Right atrium auricular region (tissue), 2 donors: ENCODE data around the gene ARHGAP31. TPM values are rescaled to one million over a fixed set of nuclear protein-coding genes. Genes with fewer than 3 reads are reported as not detected.

Source experiments
- DNase-seq: peaks from one replicate; pipeline ENCODE4 v3.0.0-alpha.2; 2019; ENCODE audit warnings: low spot score
- H3K27ac ChIP-seq, 2 donors: fragments of 200-600 bp; sonication (generic); 1 replicate in 1 of 2; 2 replicates in 1 of 2; pipeline ENCODE4 v1.5.1; 2016 to 2019
- H3K27me3 ChIP-seq, 2 donors: fragments of 200-600 bp; sonication (generic); one replicate each; pipeline versions ENCODE4 v1.5.1 to v1.6.0; 2017 to 2019
- H3K36me3 ChIP-seq: fragments of 200-600 bp; sonication (generic); one replicate; pipeline ENCODE4 v1.5.1; 2016
- H3K4me1 ChIP-seq, 2 donors: fragments of 200-600 bp; sonication (generic); one replicate each; pipeline versions ENCODE4 v1.5.1 to v1.6.0; 2017 to 2019
- H3K4me3 ChIP-seq, 2 donors: fragments of 200-600 bp; sonication (generic); 1 replicate in 1 of 2; 2 replicates in 1 of 2; pipeline ENCODE4 v1.5.1; 2017 to 2019; ENCODE audit warnings: mild to moderate bottlenecking in 1 of 2, moderate library complexity in 1 of 2
- H3K9me3 ChIP-seq, 2 donors: fragments of 200-600 bp; sonication (generic); one replicate each; pipeline ENCODE4 v1.5.1; 2019
- total RNA-seq, 2 donors: library from RNA; depleted of rRNA; stranded (reverse); fragments of >200 nt; gene quantifications; one replicate each; pipeline ENCODE4 v1.1.0, GENCODE V29; 2016
- TF ChIP-seq, protein P1 (sequence below), 2 donors: fragments of 200-600 bp; sonication (generic); IDR thresholded peaks; one replicate each; pipeline ENCODE4 v1.5.1; 2019; ENCODE audit warnings: antibody characterized with exemption in 2 of 2

Gene ARHGAP31
- total RNA-seq, 2 donors from 2014 or later: 29.9 to 33.1 TPM

- Histone ChIP-seq H3K36me3 (no peaks in the 10 kb centered on the region), H3K27ac (no peak overlapping the region), H3K4me1 (peaks cover 0 to 21% of the 10 kb centered on the region in 2 donors), H3K9me3 (peaks cover 0 to 14% of the 10 kb centered on the region in 2 donors), H3K27me3 (no peaks in the 10 kb centered on the region), H3K4me3 (no peak overlapping the region)
- TF ChIP-seq, protein P1, sequence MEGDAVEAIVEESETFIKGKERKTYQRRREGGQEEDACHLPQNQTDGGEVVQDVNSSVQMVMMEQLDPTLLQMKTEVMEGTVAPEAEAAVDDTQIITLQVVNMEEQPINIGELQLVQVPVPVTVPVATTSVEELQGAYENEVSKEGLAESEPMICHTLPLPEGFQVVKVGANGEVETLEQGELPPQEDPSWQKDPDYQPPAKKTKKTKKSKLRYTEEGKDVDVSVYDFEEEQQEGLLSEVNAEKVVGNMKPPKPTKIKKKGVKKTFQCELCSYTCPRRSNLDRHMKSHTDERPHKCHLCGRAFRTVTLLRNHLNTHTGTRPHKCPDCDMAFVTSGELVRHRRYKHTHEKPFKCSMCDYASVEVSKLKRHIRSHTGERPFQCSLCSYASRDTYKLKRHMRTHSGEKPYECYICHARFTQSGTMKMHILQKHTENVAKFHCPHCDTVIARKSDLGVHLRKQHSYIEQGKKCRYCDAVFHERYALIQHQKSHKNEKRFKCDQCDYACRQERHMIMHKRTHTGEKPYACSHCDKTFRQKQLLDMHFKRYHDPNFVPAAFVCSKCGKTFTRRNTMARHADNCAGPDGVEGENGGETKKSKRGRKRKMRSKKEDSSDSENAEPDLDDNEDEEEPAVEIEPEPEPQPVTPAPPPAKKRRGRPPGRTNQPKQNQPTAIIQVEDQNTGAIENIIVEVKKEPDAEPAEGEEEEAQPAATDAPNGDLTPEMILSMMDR (IDR thresholded peaks at IDR 0.05): no peak
- DNase-seq: no peak
Observed at GRCh38 chr3:119291062-119291700, 3.0 kb upstream of the ARHGAP31 start.

GRCh38 chr3:119292666-119293065, 1.5 kb upstream of the ARHGAP31 start:
- H3K27ac ChIP-seq: peak overlapping the region in 1 of 2 donors; percentile 99
- H3K9me3 ChIP-seq: peaks cover 0 to 4% of the 10 kb centered on the region in 2 donors
- no peak for DNase-seq
- H3K36me3 ChIP-seq: no peaks in the 10 kb centered on the region
- H3K4me1 ChIP-seq: peaks cover 0 to 36% of the 10 kb centered on the region in 2 donors
- TF ChIP-seq, protein P1 (IDR thresholded peaks at IDR 0.05): no peak
- H3K27me3 ChIP-seq: no peaks in the 10 kb centered on the region
- no peak overlapping the region for H3K4me3 ChIP-seq

DNA sequence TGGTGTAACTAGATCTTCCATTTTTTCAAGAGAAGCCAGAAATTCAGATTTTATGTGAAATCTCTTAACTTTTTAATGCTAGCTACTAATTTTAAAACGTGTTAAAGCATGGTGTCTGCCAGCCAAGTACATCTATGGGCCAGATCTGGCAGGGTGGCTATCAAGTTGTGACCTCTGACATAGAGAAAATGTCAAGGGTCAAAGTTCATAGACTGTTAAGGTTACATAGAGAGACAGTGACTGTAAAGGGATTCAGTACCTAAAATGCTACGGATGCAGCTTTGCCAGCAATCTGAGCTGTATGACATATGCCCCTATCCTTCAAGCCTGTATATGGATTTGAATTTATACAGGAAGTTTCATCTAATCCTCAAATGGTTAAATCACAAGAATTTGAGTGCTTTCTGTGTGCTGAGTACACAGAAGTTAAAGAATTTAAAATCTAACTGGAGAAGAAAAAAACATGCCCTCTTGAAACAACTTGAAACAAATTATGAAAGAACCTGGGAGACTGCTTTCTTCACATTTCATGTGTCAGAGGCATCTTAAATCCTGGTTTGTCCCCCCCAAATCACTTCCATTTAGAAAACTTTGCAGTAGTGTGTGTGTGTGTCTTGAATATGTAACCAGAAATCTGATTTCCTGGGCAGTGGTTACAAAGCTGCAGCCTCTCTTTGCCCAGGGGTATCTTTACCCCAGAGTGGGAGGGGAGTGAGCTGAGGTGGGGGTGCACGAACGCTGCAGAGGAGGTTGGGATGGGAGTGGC, 895 bp upstream of the ARHGAP31 start:
- H3K4me3 ChIP-seq: peak overlapping the region; percentile 81 to 89
- no peaks in the 10 kb centered on the region for H3K9me3 ChIP-seq
- peak overlapping the region; percentile 97 to 99 for H3K27ac ChIP-seq
- TF ChIP-seq, protein P1 (IDR thresholded peaks at IDR 0.05): no peak
- DNase-seq: no peak
- H3K36me3 ChIP-seq: no peaks in the 10 kb centered on the region
- H3K4me1 ChIP-seq: peaks cover 0 to 42% of the 10 kb centered on the region in 2 donors
- no peaks in the 10 kb centered on the region for H3K27me3 ChIP-seq

DNA sequence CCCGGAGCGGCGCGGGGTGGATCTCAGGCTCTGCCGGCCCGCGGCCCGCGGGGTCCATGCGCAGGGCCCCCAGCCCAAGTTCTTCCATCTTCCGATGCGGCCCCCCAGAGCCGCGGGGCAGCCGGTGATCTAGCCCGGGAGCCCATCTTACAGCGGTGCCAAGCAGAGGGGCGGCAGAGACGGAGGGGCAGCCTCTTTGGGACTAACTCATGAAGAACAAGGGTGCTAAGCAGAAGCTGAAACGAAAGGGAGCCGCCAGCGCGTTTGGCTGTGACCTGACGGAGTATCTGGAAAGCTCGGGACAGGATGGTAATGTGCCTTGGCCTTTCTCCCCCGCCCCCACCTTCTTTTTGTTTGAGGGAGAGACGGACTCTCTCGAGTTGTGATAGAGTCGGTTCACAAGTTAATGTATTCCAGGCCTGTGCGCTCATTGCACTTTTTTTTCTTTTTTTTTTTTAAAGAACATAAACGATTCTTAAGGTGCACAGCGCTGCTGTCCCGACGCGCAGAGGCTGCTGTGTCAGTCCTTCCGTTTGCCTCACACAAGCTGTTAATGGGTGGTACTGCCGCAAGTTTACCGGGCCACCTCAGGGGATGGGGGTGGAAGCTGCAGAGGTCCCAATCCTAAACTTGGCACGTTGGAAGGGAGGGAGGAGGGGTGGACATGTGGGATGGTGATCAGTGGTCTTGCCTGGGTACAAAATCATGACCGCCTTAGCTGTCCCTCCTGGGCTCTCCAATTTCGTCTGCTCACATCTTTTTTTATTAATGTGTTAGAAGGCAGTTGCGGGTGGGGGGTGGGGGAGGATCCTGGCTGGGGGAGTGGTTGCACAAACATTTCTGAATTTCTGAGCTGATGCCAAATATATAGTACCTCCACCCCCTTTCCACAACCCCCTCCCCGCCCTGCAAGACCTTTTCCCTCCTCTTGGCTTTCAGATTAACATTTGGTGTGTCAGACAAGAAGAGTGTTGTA, 801 bp downstream of the ARHGAP31 start:
- H3K4me3 ChIP-seq: peak overlapping the region; percentile 81 to 89
- no peaks in the 10 kb centered on the region for H3K9me3 ChIP-seq
- peaks cover 0 to 56% of the 10 kb centered on the region in 2 donors for H3K4me1 ChIP-seq
- peak overlapping the region; percentile 97 to 99 for H3K27ac ChIP-seq
- TF ChIP-seq, protein P1 (IDR thresholded peaks at IDR 0.05): no peak
- H3K27me3 ChIP-seq: no peaks in the 10 kb centered on the region
- no peaks in the 10 kb centered on the region for H3K36me3 ChIP-seq
- peak; percentile 70 for DNase-seq
